Measurements from ENCODE around the gene FOXJ1. TPM values are rescaled to one million over a fixed set of nuclear protein-coding genes. Genes with fewer than 3 reads are reported as not detected.
A peak's percentile ranks its signal among the peaks of the same experiment; 100 is the strongest.

FOXJ1 gene
- total and polyA plus RNA-seq, 2 of the 8 experiments (the other 6 are each of a cell fraction or from before 2014, with no cell fraction given): 4.7 to 5.4 TPM

DNA sequence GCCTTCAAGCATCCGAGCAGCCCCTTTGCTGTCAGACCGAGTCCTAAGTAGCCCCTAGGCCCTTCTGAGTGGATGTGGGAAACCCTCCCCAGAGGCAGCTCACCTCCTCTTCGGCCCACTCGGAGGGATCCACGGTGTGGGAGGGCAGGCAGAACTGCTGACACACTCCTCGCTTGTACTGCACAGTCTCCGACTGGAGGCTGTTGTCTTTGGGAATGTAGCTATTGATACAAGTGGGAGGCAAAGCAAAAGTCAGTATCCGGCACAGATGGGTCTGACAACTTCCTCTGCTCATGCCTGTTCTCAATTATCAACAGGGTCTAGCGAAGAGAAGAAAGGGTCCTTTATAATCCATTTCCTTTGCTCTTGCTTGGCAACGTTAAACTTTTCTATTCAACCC lies 25.9 kb upstream of the FOXJ1 start:
- H3K27ac ChIP-seq (ENCODE audit: low read depth, low read length): no peak overlapping the region
- peaks cover 0 to 7% (median 3%) of the 10 kb centered on the region in 4 experiments; a peak in 3 of 7 replicates for H3K4me1 ChIP-seq (replicated peaks in 1 of 4; ENCODE audit: control insufficient read depth in 3 of 4, insufficient read depth in 4 of 4, low read length in 3 of 4)
- no peak overlapping the region for H4K91ac ChIP-seq (replicated peaks; ENCODE audit: insufficient read length, low read length)
- no peak overlapping the region for H4K5ac ChIP-seq (ENCODE audit: insufficient read length, low read depth, low read length)
- no peak overlapping the region for H2BK5ac ChIP-seq (ENCODE audit: low read depth, low read length)
- no peak overlapping the region for H3K9ac ChIP-seq (replicated peaks in 1 of 4; ENCODE audit: extremely low read depth in 1 of 4, low read depth in 3 of 4, low read length in 3 of 4)
- no peak overlapping the region for H4K8ac ChIP-seq (ENCODE audit: extremely low read depth, insufficient read depth, low read length)
- H3K4me2 ChIP-seq (ENCODE audit: insufficient read depth in 1 of 2, low read depth in 2 of 2, low read length in 2 of 2): no peak overlapping the region
- no peak for FAIRE-seq
- H3K9me3 ChIP-seq (ENCODE audit: insufficient read depth in 2 of 2, low read depth in 1 of 2, low read length in 1 of 2): no peaks in the 10 kb centered on the region
- 92% methylated on average over 10 of the region's 10 CpGs; no CpG with 5 or more reads in 1 of the 2 experiments for WGBS, 2 experiments (ENCODE audit: extremely low coverage in 1 of 2, insufficient coverage in 1 of 2, insufficient read length in 1 of 2, insufficient replicate concordance in 2 of 2, low coverage in 1 of 2, low lambda C conversion rate in 2 of 2, missing lambda C conversion rate in 1 of 2)
- no peak overlapping the region for H3K18ac ChIP-seq (ENCODE audit: extremely low read depth, low read length)
- H3K79me2 ChIP-seq (ENCODE audit: control insufficient read depth in 1 of 2, insufficient read depth in 2 of 2, low read length in 2 of 2): no peaks in the 10 kb centered on the region
- H2BK120ac ChIP-seq (replicated peaks; ENCODE audit: low read depth, low read length): no peak overlapping the region
- no peak for DNase-seq (ENCODE audit: low read depth in 1 of 2, low spot score in 2 of 2)
- no peak overlapping the region for H3K23ac ChIP-seq (ENCODE audit: insufficient read length)
- no peak overlapping the region for H2BK12ac ChIP-seq (ENCODE audit: low read depth, low read length)
- no peaks in the 10 kb centered on the region for H3K36me3 ChIP-seq (ENCODE audit: control insufficient read depth in 2 of 4, insufficient read depth in 4 of 4, low read length in 3 of 4)
- peak overlapping the region; percentile 97 for H3K4ac ChIP-seq (replicated peaks; ENCODE audit: insufficient read length, low read depth, low read length)
- no peak for TF ChIP-seq SIRT6 (IDR thresholded peaks at IDR 0.05; ENCODE audit: low read length)
- TF ChIP-seq RNF2 (IDR thresholded peaks at IDR 0.05; ENCODE audit: borderline replicate concordance, low read depth, low read length, missing control alignments, poor library complexity, severe bottlenecking): no peak
- TF ChIP-seq EGR1 (IDR thresholded peaks at IDR 0.05; ENCODE audit: borderline replicate concordance, low read depth, low read length): no peak
- no peak for TF ChIP-seq SP1 (IDR thresholded peaks at IDR 0.05; ENCODE audit: low read depth, low read length)
- TF ChIP-seq SIN3A (conservative IDR thresholded peaks at IDR 0.05 in 1 of 2, IDR thresholded peaks at IDR 0.05 in 1 of 2; ENCODE audit: low read depth in 1 of 2, low read length in 2 of 2): no peak
- no peak for TF ChIP-seq BACH1 (IDR thresholded peaks at IDR 0.05; ENCODE audit: low read length)
- no peaks in the 10 kb centered on the region for H4K20me1 ChIP-seq (replicated peaks in 1 of 2; ENCODE audit: control insufficient read depth in 1 of 2, insufficient read depth in 2 of 2, low read length in 2 of 2)
- no peak overlapping the region for H3K4me3 ChIP-seq (ENCODE audit: extremely low read depth in 1 of 4, insufficient read depth in 2 of 4, low read depth in 3 of 4, low read length in 4 of 4)
- 0 out of 2 replicates have a peak overlapping the region, but pooled peaks have one; percentile 46 for H2BK15ac ChIP-seq (ENCODE audit: low read length)
- H2AFZ ChIP-seq (ENCODE audit: low read length): no peak overlapping the region
- H3K79me1 ChIP-seq (ENCODE audit: low read depth, low read length): no peaks in the 10 kb centered on the region
- ChIA-PET POLR2A (ENCODE audit: partially characterized antibody) (interaction anchor here (1.4 kb wide), 1 partner anchor 14 kb away, joined by 5 read pairs; no protein-coding TSS in a partner anchor), CTCF (ENCODE audit: partially characterized antibody) (interaction anchor here (0.6 to 23.7 kb wide), 10 partner anchors 13 to 419 kb away, joined by 3 to 425 read pairs (median 4); partner anchors contain the start of gene FOXJ1)
- no peak overlapping the region for H3K14ac ChIP-seq (ENCODE audit: insufficient read length)
- H3K23me2 ChIP-seq (ENCODE audit: low read depth, low read length): no peaks in the 10 kb centered on the region
- no peak overlapping the region for H3K56ac ChIP-seq (replicated peaks; ENCODE audit: insufficient read length, low read depth, low read length)
- no peak overlapping the region for H2AK5ac ChIP-seq (ENCODE audit: low read depth, low read length)
- H2BK20ac ChIP-seq (ENCODE audit: low read length): no peak overlapping the region; the same call in 1 of the 2 replicates
- no peaks in the 10 kb centered on the region for H3K27me3 ChIP-seq (replicated peaks in 1 of 4; ENCODE audit: control insufficient read depth in 3 of 4, extremely low read depth in 1 of 4, insufficient read depth in 3 of 4, low read length in 3 of 4)

Measured in H1 (cell line).